Loucy (cell line): Measurements from ENCODE around the gene SPOCK3.

Experiments used
- H2AFZ ChIP-seq: fragments of 200-600 bp; sonication (generic); 2 replicates; pipeline ENCODE4 v1.6.0; 2016; ENCODE audit warnings: antibody characterized with exemption, mild to moderate bottlenecking, low read length, moderate library complexity
- H3F3A ChIP-seq: fragments of 200-600 bp; 2 replicates; pipeline ENCODE4 v1.6.0; 2016; ENCODE audit warnings: antibody characterized with exemption, low read depth, mild to moderate bottlenecking
- H3K27me3 ChIP-seq: fragments of 200-600 bp; sonication (generic); 2 replicates; pipeline ENCODE4 v1.6.1; 2014; ENCODE audit warnings: low read length, mild to moderate bottlenecking; ENCODE audit not compliant: insufficient read depth, poor library complexity, severe bottlenecking
- H3K36me3 ChIP-seq: fragments of 200-600 bp; sonication (generic); 2 replicates; pipeline ENCODE4 v1.6.1; 2016; ENCODE audit warnings: low read length; ENCODE audit not compliant: insufficient read depth
- H3K4me1 ChIP-seq: fragments of 200-600 bp; sonication (generic); 2 replicates; pipeline ENCODE4 v1.5.1; 2014; ENCODE audit warnings: low read length, mild to moderate bottlenecking; ENCODE audit not compliant: insufficient read depth, poor library complexity, severe bottlenecking
- H3K4me2 ChIP-seq: fragments of 200-600 bp; sonication (generic); 2 replicates; pipeline ENCODE4 v1.6.0; 2014; ENCODE audit warnings: antibody characterized with exemption, low read length, low read depth, mild to moderate bottlenecking; ENCODE audit not compliant: poor library complexity, severe bottlenecking
- H3K4me3 ChIP-seq: fragments of 200-600 bp; sonication (generic); 2 replicates; pipeline ENCODE4 v1.5.1; 2014; ENCODE audit warnings: low read length, mild to moderate bottlenecking, mixed read lengths; ENCODE audit not compliant: poor library complexity, severe bottlenecking
- H3K79me2 ChIP-seq: fragments of 200-600 bp; sonication (generic); 2 replicates; pipeline ENCODE4 v1.6.1; 2014; ENCODE audit warnings: low read length; ENCODE audit not compliant: insufficient read depth
- H3K9ac ChIP-seq: fragments of 200-600 bp; sonication (generic); 2 replicates; pipeline ENCODE4 v1.6.0; 2014; ENCODE audit warnings: mild to moderate bottlenecking, low read depth, low read length, moderate library complexity; ENCODE audit not compliant: poor library complexity, severe bottlenecking
- H3K9me2 ChIP-seq: fragments of 200-600 bp; sonication (generic); replicated peaks from 2 replicates; pipeline ENCODE4 v1.6.1; 2016; ENCODE audit warnings: low read depth, low read length, mixed read lengths
- H3K9me3 ChIP-seq: fragments of 200-600 bp; sonication (generic); 2 replicates; pipeline ENCODE4 v1.6.1; 2014; ENCODE audit warnings: mild to moderate bottlenecking, antibody characterized with exemption, low read length, low read depth; ENCODE audit not compliant: insufficient read depth
- H4K20me1 ChIP-seq: fragments of 200-600 bp; sonication (generic); 2 replicates; pipeline ENCODE4 v1.6.0; 2014; ENCODE audit warnings: antibody characterized with exemption, low read length, mild to moderate bottlenecking; ENCODE audit not compliant: insufficient read depth, poor library complexity, severe bottlenecking
- CTCF ChIP-seq: fragments of 200-600 bp; sonication (generic); conservative IDR thresholded peaks from 2 replicates; pipeline ENCODE4 v1.5.1; 2014; ENCODE audit warnings: mild to moderate bottlenecking, antibody characterized with exemption, low read length
- EZH2phosphoT487 ChIP-seq: fragments of 200-600 bp; IDR thresholded peaks from 2 replicates; pipeline ENCODE4 v1.6.1; 2018; ENCODE audit warnings: antibody characterized with exemption, mild to moderate bottlenecking, moderate library complexity, borderline replicate concordance

SPOCK3 gene

GRCh38 chr4:167088115-167088514, 146.2 kb downstream of the SPOCK3 start:
- H3K4me2 ChIP-seq = no peak overlapping the region
- H3K4me3 ChIP-seq = no peak overlapping the region
- H3K27me3 ChIP-seq = no peaks in the 10 kb centered on the region
- no peaks in the 10 kb centered on the region for H3K4me1 ChIP-seq
- no peaks in the 10 kb centered on the region for H4K20me1 ChIP-seq
- no peak overlapping the region for H3K9ac ChIP-seq
- TF ChIP-seq EZH2phosphoT487 = no peak
- no peak for TF ChIP-seq CTCF
- H3K9me2 ChIP-seq = no peaks in the 10 kb centered on the region
- H2AFZ ChIP-seq = no peak overlapping the region
- H3F3A ChIP-seq = no peaks in the 10 kb centered on the region
- no peaks in the 10 kb centered on the region for H3K79me2 ChIP-seq
- H3K9me3 ChIP-seq = no peaks in the 10 kb centered on the region
- H3K36me3 ChIP-seq = no peaks in the 10 kb centered on the region

GRCh38 chr4:167084321-167084720, 150.0 kb downstream of the SPOCK3 start:
- no peaks in the 10 kb centered on the region for H4K20me1 ChIP-seq

GRCh38 chr4:167079762-167080161, 154.5 kb downstream of the SPOCK3 start:
- Histone ChIP-seq H4K20me1 (no peaks in the 10 kb centered on the region), H3K9ac (no peak overlapping the region), H3K4me2 (no peak overlapping the region)

More at GRCh38 chr4:167084321-167084720, 150.0 kb downstream of the SPOCK3 start:
- no peaks in the 10 kb centered on the region for H3K9me2 ChIP-seq
- no peak overlapping the region for H2AFZ ChIP-seq
- H3K4me3 ChIP-seq = no peak overlapping the region
- no peak overlapping the region for H3K4me2 ChIP-seq
- no peaks in the 10 kb centered on the region for H3K9me3 ChIP-seq
- H3K27me3 ChIP-seq = no peaks in the 10 kb centered on the region
- H3K4me1 ChIP-seq = no peaks in the 10 kb centered on the region
- no peaks in the 10 kb centered on the region for H3K79me2 ChIP-seq
- no peaks in the 10 kb centered on the region for H3K36me3 ChIP-seq
- TF ChIP-seq EZH2phosphoT487 (no peak), CTCF (no peak)
- H3F3A ChIP-seq = no peaks in the 10 kb centered on the region
- no peak overlapping the region for H3K9ac ChIP-seq

More at GRCh38 chr4:167079762-167080161, 154.5 kb downstream of the SPOCK3 start:
- Histone ChIP-seq H2AFZ (no peak overlapping the region), H3K36me3 (no peaks in the 10 kb centered on the region), H3K9me2 (no peaks in the 10 kb centered on the region), H3K4me1 (no peaks in the 10 kb centered on the region), H3F3A (no peaks in the 10 kb centered on the region), H3K79me2 (no peaks in the 10 kb centered on the region), H3K27me3 (no peaks in the 10 kb centered on the region), H3K9me3 (no peaks in the 10 kb centered on the region), H3K4me3 (no peak overlapping the region)
- TF ChIP-seq CTCF (no peak), EZH2phosphoT487 (no peak)
